Spleen (tissue), 11 donors: ENCODE measurements around the gene UNC45B. TPM values are rescaled to one million over a fixed set of nuclear protein-coding genes. Genes with fewer than 3 reads are reported as not detected.
"Not testable (repeated sequence)": the region's sequence is repeated elsewhere in the genome, so short reads cannot be mapped to it uniquely, and the experiment has no call there.

ENCODE experiments used
- DNase-seq: peaks from one replicate; pipeline ENCODE4 v3.0.0-alpha.2; 2020
- H3K27ac ChIP-seq, 8 donors: fragments of 200-600 bp; sonication (generic) in 7 of 8; 1 replicate in 4 of 8; 2 replicates in 4 of 8; pipeline versions ENCODE4 v1.5.0 to v1.8.0; 2016 to 2021; ENCODE audit warnings: inconsistent platforms in 4 of 8, mild to moderate bottlenecking in 4 of 8, moderate library complexity in 1 of 8
- H3K27me3 ChIP-seq, 7 donors: fragments of 200-600 bp; sonication (generic) in 6 of 7; replicated peaks in 1 of 7; 1 replicate in 4 of 7; 2 replicates in 3 of 7; pipeline versions ENCODE4 v1.5.0 to v1.8.0; 2016 to 2021; ENCODE audit warnings: inconsistent platforms in 3 of 7, mild to moderate bottlenecking in 1 of 7
- H3K36me3 ChIP-seq, 6 donors: fragments of 200-600 bp; sonication (generic) in 5 of 6; 1 replicate in 4 of 6; 2 replicates in 2 of 6; pipeline versions ENCODE4 v1.5.0 to v1.8.0; 2016 to 2021; ENCODE audit warnings: inconsistent platforms in 2 of 6
- H3K4me1 ChIP-seq, 6 donors: fragments of 200-600 bp; sonication (generic) in 5 of 6; 1 replicate in 3 of 6; 2 replicates in 3 of 6; pipeline versions ENCODE4 v1.5.0 to v1.8.0; 2016 to 2021; ENCODE audit warnings: inconsistent platforms in 3 of 6
- H3K4me3 ChIP-seq, 8 donors: fragments of 200-600 bp; sonication (generic) in 7 of 8; 1 replicate in 4 of 8; 2 replicates in 4 of 8; pipeline versions ENCODE4 v1.5.0 to v1.8.0; 2016 to 2021; ENCODE audit warnings: inconsistent platforms in 4 of 8, mild to moderate bottlenecking in 4 of 8, moderate library complexity in 2 of 8
- H3K9me3 ChIP-seq, 8 donors: fragments of 200-600 bp; sonication (generic) in 7 of 8; 1 replicate in 4 of 8; 2 replicates in 4 of 8; pipeline versions ENCODE4 v1.5.0 to v1.8.0; 2016 to 2021; ENCODE audit warnings: inconsistent platforms in 4 of 8
- POLR2A ChIP-seq, 3 donors: fragments of 450-650 bp; IDR thresholded peaks; one replicate each; pipeline ENCODE4 v1.5.1; 2017; ENCODE audit warnings: antibody characterized with exemption in 3 of 3, mild to moderate bottlenecking in 1 of 3
- POLR2AphosphoS5 ChIP-seq, 3 donors: sonication (generic); formaldehyde crosslinking; IDR thresholded peaks; one replicate each; pipeline ENCODE4 v1.5.1; 2017; ENCODE audit warnings: antibody characterized with exemption in 3 of 3
- WGBS, 5 donors: extraction: QIAGEN DNeasy Blood & Tissue Kit in 3 of 5; methylation state at CpG; one replicate each; pipeline versions ENCODE4 v1.1.5 to v1.1.7; 2013 to 2018; 5-methylcytosine and 5-hydroxymethylcytosine counted together
- intact Hi-C: fragments of 100-400 bp; cut with DNase I; formaldehyde crosslinking; loops from one replicate; pipeline ENCODE4 v1.15.0; 2023; ENCODE audit warnings: low total_unique reads
- polyA plus RNA-seq, 3 donors: library from polyadenylated mRNA; stranded (reverse); fragments of 200-250 nt; gene quantifications; one replicate each; pipeline ENCODE4 v1.2.1, GENCODE V29; 2013
- total RNA-seq, 7 donors: library from RNA; depleted of rRNA in 3 of 7; stranded (reverse); fragments of >200 nt in 3 of 7; fragmentation: NEBNext Ultra II Directional in 4 of 7; extraction: Animal tissue kit (Norgen Biotek cat#: 25700) in 4 of 7; gene quantifications; one replicate each; pipeline versions ENCODE4 v1.1.0 to v1.2.1, GENCODE V29; 2016 to 2021
- TF ChIP-seq, protein P1 (sequence below), 11 experiments: fragments of 200-600 bp in 7 of 11; fragments of 450-650 bp in 4 of 11; sonication (generic) in 4 of 11; IDR thresholded peaks in 8 of 11; conservative IDR thresholded peaks in 3 of 11; 1 replicate in 7 of 11; 2 replicates in 4 of 11; pipeline versions ENCODE4 v1.4.0 to v1.8.0; 2016 to 2021; ENCODE audit warnings: antibody characterized with exemption in 11 of 11, inconsistent platforms in 4 of 11, mild to moderate bottlenecking in 1 of 11
- donor health status: healthy with polysubstance abuse.
- donor health status: DM: no; HTN: no; CAD: no; lungs with moderate emphysema.
- donor health status: DM: no; HTN: no; CAD: no.
- donor health status: Bipolar disorder and iron deficiency.
- donor health status: healthy.
- donor health status: DM: no; HTN: no; CAD: no.
- donor health status: DM: yes; HTN: yes; CAD: no.

The UNC45B gene
- total and polyA plus RNA-seq, 10 donors, result 0.08 to 3.9 (median 1.8) TPM

- no peaks in the 10 kb centered on the region for H3K9me3 ChIP-seq
- H3K27me3 ChIP-seq, result no peaks in the 10 kb centered on the region
- intact Hi-C loops, result no loop called here
- 38 to 67% (median 52%) methylated on average over 3 of the region's 3 CpGs for WGBS, 5 donors
- no peaks in the 10 kb centered on the region for H3K36me3 ChIP-seq
- DNase-seq, result no peak
- no peak for TF ChIP-seq POLR2AphosphoS5 (IDR thresholded peaks at IDR 0.05)
- H3K4me3 ChIP-seq, result no peak overlapping the region
- H3K27ac ChIP-seq, result peak overlapping the region in 1 of 8 donors; percentile 16
- peaks cover 0 to 21% (median 0%) of the 10 kb centered on the region in 6 donors for H3K4me1 ChIP-seq
These were observed 41.7 kb downstream of the UNC45B start for GRCh38 chr17:35189291-35189690.

DNA sequence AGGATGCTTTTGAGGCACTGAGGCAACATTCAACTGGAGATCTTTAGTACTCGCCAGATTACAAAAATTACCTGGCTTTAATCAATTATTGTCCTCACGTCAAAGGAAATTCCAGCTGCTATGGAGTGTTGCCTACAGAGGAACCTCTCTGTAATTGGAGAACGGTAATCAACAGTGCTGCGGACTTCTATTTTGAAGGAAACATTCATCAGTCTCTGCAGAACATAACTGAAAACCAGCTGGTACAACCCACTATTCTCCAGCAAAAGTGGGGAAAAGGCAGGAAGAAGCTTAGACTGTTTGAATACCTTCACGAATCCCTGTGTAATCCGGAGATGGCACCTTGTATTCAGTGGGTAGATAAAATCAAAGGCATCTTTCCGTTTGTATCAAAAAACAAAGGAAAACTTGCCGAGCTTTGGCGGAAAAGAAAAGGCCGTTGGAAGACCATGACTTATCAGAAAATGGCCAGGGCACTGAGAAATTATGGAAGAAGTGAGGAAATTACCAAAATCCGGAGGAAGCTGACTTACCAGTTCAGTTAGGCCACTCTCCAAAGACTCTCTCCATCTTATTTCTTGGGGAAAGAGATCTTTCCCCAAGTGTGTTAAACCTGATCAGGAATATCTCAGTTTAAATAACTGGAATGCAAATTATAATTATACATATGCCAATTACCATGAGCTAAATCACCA lies 43.5 kb downstream of the UNC45B start:
- 85 to 91% (median 87%) methylated on average over 11 of the region's 11 CpGs for WGBS, 5 donors
- intact Hi-C loops, result no loop called here
- Histone ChIP-seq H3K36me3 (no peaks in the 10 kb centered on the region), H3K27me3 (no peaks in the 10 kb centered on the region), H3K9me3 (peaks cover 0 to 5% (median 0%) of the 10 kb centered on the region in 8 donors), H3K4me3 (no peak overlapping the region), H3K27ac (no peak overlapping the region), H3K4me1 (peaks cover 0 to 21% (median 0%) of the 10 kb centered on the region in 6 donors)
- no peak for DNase-seq
- TF ChIP-seq POLR2AphosphoS5 (IDR thresholded peaks at IDR 0.05), result no peak
- no peak for TF ChIP-seq POLR2A (IDR thresholded peaks at IDR 0.05)
- TF ChIP-seq, protein P1, sequence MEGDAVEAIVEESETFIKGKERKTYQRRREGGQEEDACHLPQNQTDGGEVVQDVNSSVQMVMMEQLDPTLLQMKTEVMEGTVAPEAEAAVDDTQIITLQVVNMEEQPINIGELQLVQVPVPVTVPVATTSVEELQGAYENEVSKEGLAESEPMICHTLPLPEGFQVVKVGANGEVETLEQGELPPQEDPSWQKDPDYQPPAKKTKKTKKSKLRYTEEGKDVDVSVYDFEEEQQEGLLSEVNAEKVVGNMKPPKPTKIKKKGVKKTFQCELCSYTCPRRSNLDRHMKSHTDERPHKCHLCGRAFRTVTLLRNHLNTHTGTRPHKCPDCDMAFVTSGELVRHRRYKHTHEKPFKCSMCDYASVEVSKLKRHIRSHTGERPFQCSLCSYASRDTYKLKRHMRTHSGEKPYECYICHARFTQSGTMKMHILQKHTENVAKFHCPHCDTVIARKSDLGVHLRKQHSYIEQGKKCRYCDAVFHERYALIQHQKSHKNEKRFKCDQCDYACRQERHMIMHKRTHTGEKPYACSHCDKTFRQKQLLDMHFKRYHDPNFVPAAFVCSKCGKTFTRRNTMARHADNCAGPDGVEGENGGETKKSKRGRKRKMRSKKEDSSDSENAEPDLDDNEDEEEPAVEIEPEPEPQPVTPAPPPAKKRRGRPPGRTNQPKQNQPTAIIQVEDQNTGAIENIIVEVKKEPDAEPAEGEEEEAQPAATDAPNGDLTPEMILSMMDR (IDR thresholded peaks at IDR 0.05 in 8 of 11, conservative IDR thresholded peaks at IDR 0.05 in 3 of 11), result no peak

GRCh38 chr17:35192708-35193107 lies 45.1 kb downstream of the UNC45B start:
- H3K9me3 ChIP-seq, result peaks cover 0 to 5% (median 0%) of the 10 kb centered on the region in 8 donors
- no peak for TF ChIP-seq POLR2A (IDR thresholded peaks at IDR 0.05)
- no peak for TF ChIP-seq POLR2AphosphoS5 (IDR thresholded peaks at IDR 0.05)
- TF ChIP-seq, protein P1 (IDR thresholded peaks at IDR 0.05 in 8 of 11, conservative IDR thresholded peaks at IDR 0.05 in 3 of 11), result no peak
- intact Hi-C loops, result no loop called here
- H3K27ac ChIP-seq, result no peak overlapping the region
- no peak overlapping the region for H3K4me3 ChIP-seq
- no peak for DNase-seq
- H3K4me1 ChIP-seq, result peaks cover 0 to 21% (median 0%) of the 10 kb centered on the region in 6 donors
- no peaks in the 10 kb centered on the region for H3K36me3 ChIP-seq
- 75 to 86% (median 82%) methylated on average over 8 of the region's 8 CpGs for WGBS, 5 donors
- no peaks in the 10 kb centered on the region for H3K27me3 ChIP-seq

DNA sequence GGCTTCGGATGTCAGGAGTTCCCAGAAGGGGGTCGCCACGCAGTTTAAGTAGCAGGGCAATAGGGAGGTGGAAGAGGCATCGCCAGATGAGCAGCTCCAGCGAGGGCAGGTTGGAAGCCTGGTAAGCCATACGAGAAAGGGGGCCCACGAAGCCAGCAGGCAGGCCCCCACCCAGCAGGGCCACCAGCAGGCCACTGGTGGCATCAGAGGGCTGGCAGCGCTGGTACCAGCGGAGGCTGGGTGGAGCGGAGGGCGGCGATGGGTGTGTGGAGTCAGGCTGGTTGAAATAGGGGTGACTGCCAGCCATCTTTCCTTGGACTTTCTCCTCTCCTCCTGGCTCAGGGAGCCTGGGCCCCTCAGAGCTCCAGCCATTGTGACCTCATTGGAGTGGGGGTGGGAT lies 46.4 kb downstream of the UNC45B start, which contains the start of gene SLC35G3:
TSS of gene SLC35G3 (minus strand) at position 393 of the 400 bp plus-strand sequence. CDS start at position 307, 86 bp downstream.
- H3K36me3 ChIP-seq, intact Hi-C loops, H3K27ac ChIP-seq, H3K9me3 ChIP-seq, DNase-seq, H3K4me3 ChIP-seq, H3K27me3 ChIP-seq: not testable (repeated sequence)
- 80 to 98% (median 93%) methylated on average over 12 of the region's 12 CpGs for WGBS, 5 donors
- H3K4me1 ChIP-seq, result peaks cover 0 to 10% (median 0%) of the 10 kb centered on the region in 6 donors

- WGBS, 5 donors, result 87 to 93% (median 93%) methylated on average over 10 to 31 of the region's 31 CpGs
- not testable (repeated sequence) for H3K27me3 ChIP-seq
- peaks cover 0 to 17% (median 11%) of the 10 kb centered on the region in 8 donors for H3K9me3 ChIP-seq
These were observed 47.4 kb downstream of the UNC45B start for GRCh38 chr17:35195062-35195461.

GRCh38 chr17:35202582-35202981 lies 55.0 kb downstream of the UNC45B start:
- H3K4me3 ChIP-seq, H3K27me3 ChIP-seq, DNase-seq, H3K36me3 ChIP-seq, H3K4me1 ChIP-seq, H3K27ac ChIP-seq, intact Hi-C loops: not testable (repeated sequence)
- 83 to 100% (median 90%) methylated on average over 1 to 2 of the region's 2 CpGs for WGBS, 5 donors
- H3K9me3 ChIP-seq, result peaks cover 0 to 14% (median 13%) of the 10 kb centered on the region in 8 donors

More at GRCh38 chr17:35195062-35195461, 47.4 kb downstream of the UNC45B start:
- H3K36me3 ChIP-seq, DNase-seq, H3K27ac ChIP-seq, intact Hi-C loops, H3K4me1 ChIP-seq, H3K4me3 ChIP-seq: not testable (repeated sequence)
